Activated T-cell treated with anti-CD3 and anti-CD28 coated beads, Interleukin-2, amount 50 U/mL, for 72 hours (primary cell): Measurements from ENCODE around the gene IL11RA. TPM values are rescaled to one million over a fixed set of nuclear protein-coding genes. Genes with fewer than 3 reads are reported as not detected.

Experiments used
- total RNA-seq, 2 donors: library from RNA; stranded (reverse); gene quantifications; one replicate each; pipeline ENCODE4 v1.2.3, GENCODE V29; 2022

The IL11RA gene
- total RNA-seq, 2 donors from 2014 or later, result 55.2 to 55.8 TPM

Other genes with a start within 250 kb of the IL11RA start
- gene FAM219A, start 193.6 kb upstream of the IL11RA start, total RNA-seq, result 10 to 100 TPM; 15.2 to 18.1 TPM
- gene DNAI1, start 193.4 kb upstream of the IL11RA start, total RNA-seq, result under 1 TPM in 1 of 2 donors, not detected in 1; 0.23 TPM
- gene ENHO, start 129.2 kb upstream of the IL11RA start, total RNA-seq, result under 1 TPM in 1 of 2 donors, not detected in 1; 0.23 TPM
- gene CNTFR, start 62.5 kb upstream of the IL11RA start, total RNA-seq, result not detected
- gene RPP25L, start 40.1 kb upstream of the IL11RA start, total RNA-seq, result 10 to 100 TPM; 25.0 to 31.8 TPM
- 10 to 100 TPM; 75.6 to 79.2 TPM for gene DCTN3, start 31.7 kb upstream of the IL11RA start, total RNA-seq
- gene ARID3C, start 23.1 kb upstream of the IL11RA start, total RNA-seq, result under 1 TPM; 0.16 to 0.29 TPM
- 10 to 100 TPM; 44.2 to 61.0 TPM for gene SIGMAR1, start 14.4 kb upstream of the IL11RA start, total RNA-seq
- 10 to 100 TPM; 61.6 to 67.2 TPM for gene GALT, start 5.5 kb upstream of the IL11RA start, total RNA-seq
- 1 to 10 TPM; 1.4 to 3.7 TPM for gene CCL27, start 10.5 kb downstream of the IL11RA start, total RNA-seq
- gene CCL19, start 39.1 kb downstream of the IL11RA start, total RNA-seq, result not detected
- gene CCL21, start 58.0 kb downstream of the IL11RA start, total RNA-seq, result not detected